ENCODE results near the gene MXI1.

MXI1 gene

DNA sequence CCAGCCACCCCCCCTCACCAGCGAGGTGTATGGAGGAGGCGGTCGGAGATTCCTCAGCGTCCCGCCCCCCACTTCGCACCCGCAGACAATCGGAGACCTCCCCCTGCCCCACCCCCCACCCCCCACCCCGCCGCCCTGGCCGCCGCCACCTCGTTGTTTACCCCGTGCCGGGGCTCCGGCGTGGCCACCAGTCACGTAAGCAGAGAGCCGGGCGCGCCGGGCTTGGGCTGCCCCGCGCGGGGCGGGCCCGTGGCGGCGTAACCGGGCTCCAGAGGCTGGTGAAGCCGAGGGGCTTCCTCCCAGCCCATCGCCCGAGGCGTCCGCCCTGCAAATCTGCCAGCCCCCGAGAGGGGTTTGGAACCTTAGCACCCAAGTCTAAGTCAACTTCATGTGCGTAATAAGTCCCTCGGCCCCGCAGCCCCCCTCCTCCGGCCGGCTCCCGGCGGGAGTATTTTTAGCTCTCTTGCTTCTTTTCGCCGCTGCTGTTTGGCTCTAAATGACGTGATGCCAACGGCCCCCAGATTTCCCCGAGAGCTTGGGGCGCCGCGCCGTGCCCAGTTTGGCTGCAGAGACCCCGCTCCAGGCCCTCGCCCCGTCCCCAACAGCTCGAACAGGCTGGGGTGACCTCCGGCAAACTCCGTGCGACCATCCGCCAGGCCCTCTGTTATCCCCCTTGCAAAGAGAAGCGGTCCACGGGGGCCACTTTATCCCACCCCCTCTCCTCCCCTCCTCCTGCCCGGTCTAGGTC lies 2.7 kb downstream of the MXI1 start:
- Histone ChIP-seq H3K4me1 (ENCODE audit: insufficient read depth, insufficient read length) (peaks cover 4% of the 10 kb centered on the region), H3K36me3 (ENCODE audit: insufficient read depth, insufficient read length, low read length) (no peaks in the 10 kb centered on the region), H3K27me3 (ENCODE audit: insufficient read depth, insufficient read length) (peaks cover 53% of the 10 kb centered on the region), H3K9me3 (ENCODE audit: insufficient read depth, low read length) (no peaks in the 10 kb centered on the region), H3K4me3 (ENCODE audit: insufficient read length, low read depth) (peak overlapping the region; percentile 51), H3K9ac (ENCODE audit: insufficient read length, low read depth) (peak overlapping the region; percentile 61)
- no peak for TF ChIP-seq ZNF274 (IDR thresholded peaks at IDR 0.05; ENCODE audit: low read depth, low read length)
- TF ChIP-seq SUZ12 (IDR thresholded peaks at IDR 0.05; ENCODE audit: extremely low read depth, insufficient read depth, insufficient read length): no peak
- TF ChIP-seq YY1 (IDR thresholded peaks at IDR 0.05; ENCODE audit: insufficient read depth, insufficient read length): no peak
- DNase-seq (ENCODE audit: low read depth, low spot score): no peak

DNA sequence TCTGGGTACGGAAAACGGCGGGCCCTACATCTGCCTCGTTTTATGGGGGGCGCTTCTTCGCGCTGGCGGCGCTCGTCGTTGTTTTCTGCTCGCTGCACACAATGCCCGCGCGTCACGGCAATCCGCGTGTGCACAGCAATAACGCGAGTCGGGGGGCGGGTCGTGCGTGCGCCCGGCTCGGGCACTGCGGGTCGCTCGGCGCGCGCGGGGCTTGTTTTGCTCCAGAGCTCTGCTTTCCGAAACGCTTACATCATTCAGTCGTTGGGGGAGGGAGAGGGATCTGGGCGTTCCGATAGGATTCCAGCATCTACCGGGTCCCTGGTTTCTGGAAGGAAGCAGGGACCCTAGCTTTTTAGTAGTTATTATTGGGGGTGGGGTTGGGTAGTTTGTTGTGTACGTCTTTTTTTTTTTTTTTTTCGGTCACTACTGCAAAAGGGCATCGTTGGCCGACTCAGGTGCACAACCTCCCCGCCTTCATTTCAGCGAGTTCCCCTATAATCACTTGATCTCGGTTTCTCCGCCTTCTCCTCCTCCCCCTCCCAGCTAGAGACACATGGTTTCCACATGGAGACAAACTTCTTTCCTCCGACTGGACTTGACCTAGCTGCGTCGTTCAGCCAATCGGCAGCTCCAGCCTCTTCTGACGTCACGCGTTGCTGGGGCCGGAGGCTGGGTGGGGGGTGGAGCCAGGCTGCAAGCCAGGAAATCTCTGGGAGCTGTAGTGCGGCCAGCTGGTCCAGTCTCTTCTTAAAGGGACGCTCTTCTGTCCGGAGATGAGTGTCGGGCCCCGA lies 3.5 kb downstream of the MXI1 start:
- peak; percentile 92 for DNase-seq (ENCODE audit: low read depth, low spot score)
- Histone ChIP-seq H3K4me1 (ENCODE audit: insufficient read depth, insufficient read length) (peaks cover 7% of the 10 kb centered on the region), H3K9ac (ENCODE audit: insufficient read length, low read depth) (peak overlapping the region; percentile 61), H3K9me3 (ENCODE audit: insufficient read depth, low read length) (no peaks in the 10 kb centered on the region), H3K36me3 (ENCODE audit: insufficient read depth, insufficient read length, low read length) (no peaks in the 10 kb centered on the region), H3K4me3 (ENCODE audit: insufficient read length, low read depth) (peak overlapping the region; percentile 51), H3K27me3 (ENCODE audit: insufficient read depth, insufficient read length) (peaks cover 47% of the 10 kb centered on the region)
- TF ChIP-seq ZNF274 (IDR thresholded peaks at IDR 0.05; ENCODE audit: low read depth, low read length) (no peak), YY1 (IDR thresholded peaks at IDR 0.05; ENCODE audit: insufficient read depth, insufficient read length) (no peak), SUZ12 (IDR thresholded peaks at IDR 0.05; ENCODE audit: extremely low read depth, insufficient read depth, insufficient read length) (no peak)

DNA sequence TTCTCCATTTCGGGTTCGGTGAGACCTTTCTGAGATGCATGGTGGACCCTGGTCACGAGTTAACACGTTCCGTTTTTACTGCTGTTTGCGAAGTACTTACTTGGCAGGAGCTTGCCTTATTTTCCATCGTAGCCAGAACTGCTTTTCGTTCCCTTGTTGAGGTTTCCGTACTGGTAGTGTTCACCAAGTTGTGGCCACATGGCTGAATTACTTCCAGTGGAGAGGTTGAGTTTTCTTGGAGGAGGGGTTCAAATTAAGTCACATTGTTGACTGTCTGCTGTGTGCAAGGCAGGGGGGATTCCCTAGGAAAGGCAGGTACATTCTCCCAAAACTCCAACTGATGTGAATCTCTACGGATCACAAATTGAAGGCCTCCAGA lies 4.0 kb downstream of the MXI1 start:
- Histone ChIP-seq H3K4me3 (ENCODE audit: insufficient read length, low read depth) (peak overlapping the region; percentile 51), H3K4me1 (ENCODE audit: insufficient read depth, insufficient read length) (peaks cover 4% of the 10 kb centered on the region), H3K36me3 (ENCODE audit: insufficient read depth, insufficient read length, low read length) (no peaks in the 10 kb centered on the region), H3K9ac (ENCODE audit: insufficient read length, low read depth) (peak overlapping the region; percentile 57), H3K27me3 (ENCODE audit: insufficient read depth, insufficient read length) (peaks cover 42% of the 10 kb centered on the region), H3K9me3 (ENCODE audit: insufficient read depth, low read length) (no peaks in the 10 kb centered on the region)
- TF ChIP-seq SUZ12 (IDR thresholded peaks at IDR 0.05; ENCODE audit: extremely low read depth, insufficient read depth, insufficient read length) (peak; percentile 64), YY1 (IDR thresholded peaks at IDR 0.05; ENCODE audit: insufficient read depth, insufficient read length) (no peak)
- DNase-seq (ENCODE audit: low read depth, low spot score): no peak

DNA sequence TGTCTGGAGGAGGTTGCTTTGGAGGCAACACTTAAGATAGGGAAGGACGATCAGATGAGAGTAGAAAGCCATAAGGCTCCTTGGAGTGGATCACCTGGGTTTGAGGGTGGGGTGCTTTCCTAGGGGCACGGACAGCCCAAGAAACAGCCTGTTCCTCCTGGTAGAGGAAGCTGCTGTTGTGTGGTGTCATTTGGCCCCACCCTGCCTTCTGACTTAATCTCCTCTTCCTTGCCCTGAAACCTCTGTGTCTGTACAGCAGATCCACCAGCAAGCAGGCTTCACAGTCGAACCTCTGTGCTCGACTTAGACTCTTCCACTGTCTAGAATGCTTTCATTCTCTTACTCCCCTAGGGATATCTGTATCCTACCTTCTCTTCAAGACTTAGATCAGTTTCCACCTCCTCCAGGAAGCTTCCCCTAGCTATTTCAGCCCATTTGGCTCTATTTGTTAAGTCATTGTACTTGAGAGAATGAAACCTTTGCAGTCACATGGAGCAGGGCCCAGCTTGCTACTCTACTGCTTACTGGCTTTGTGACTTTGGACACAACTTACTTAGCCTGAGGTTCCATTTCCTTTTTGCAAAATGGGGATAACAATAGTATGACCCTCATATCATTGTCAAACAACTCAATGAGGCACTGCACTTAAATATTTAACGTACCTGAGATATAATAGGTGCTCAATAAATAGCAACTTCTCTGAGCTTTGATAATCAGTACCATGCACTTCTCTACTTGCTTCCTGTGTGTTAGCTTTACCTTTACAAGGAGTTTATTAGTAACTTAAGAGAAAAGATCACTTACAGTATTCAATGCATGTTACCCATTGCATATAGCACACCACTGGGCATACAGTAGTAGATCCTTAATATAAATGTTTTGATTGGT lies 5.0 kb downstream of the MXI1 start:
- peaks cover 37% of the 10 kb centered on the region for H3K27me3 ChIP-seq (ENCODE audit: insufficient read depth, insufficient read length)
- no peaks in the 10 kb centered on the region for H3K36me3 ChIP-seq (ENCODE audit: insufficient read depth, insufficient read length, low read length)
- H3K4me1 ChIP-seq (ENCODE audit: insufficient read depth, insufficient read length): peaks cover 3% of the 10 kb centered on the region
- no peak for TF ChIP-seq YY1 (IDR thresholded peaks at IDR 0.05; ENCODE audit: insufficient read depth, insufficient read length)
- no peak for TF ChIP-seq ZNF274 (IDR thresholded peaks at IDR 0.05; ENCODE audit: low read depth, low read length)
- no peak for TF ChIP-seq SUZ12 (IDR thresholded peaks at IDR 0.05; ENCODE audit: extremely low read depth, insufficient read depth, insufficient read length)
- H3K9ac ChIP-seq (ENCODE audit: insufficient read length, low read depth): no peak overlapping the region
- DNase-seq (ENCODE audit: low read depth, low spot score): no peak
- H3K9me3 ChIP-seq (ENCODE audit: insufficient read depth, low read length): no peaks in the 10 kb centered on the region
- no peak overlapping the region for H3K4me3 ChIP-seq (ENCODE audit: insufficient read length, low read depth)

DNA sequence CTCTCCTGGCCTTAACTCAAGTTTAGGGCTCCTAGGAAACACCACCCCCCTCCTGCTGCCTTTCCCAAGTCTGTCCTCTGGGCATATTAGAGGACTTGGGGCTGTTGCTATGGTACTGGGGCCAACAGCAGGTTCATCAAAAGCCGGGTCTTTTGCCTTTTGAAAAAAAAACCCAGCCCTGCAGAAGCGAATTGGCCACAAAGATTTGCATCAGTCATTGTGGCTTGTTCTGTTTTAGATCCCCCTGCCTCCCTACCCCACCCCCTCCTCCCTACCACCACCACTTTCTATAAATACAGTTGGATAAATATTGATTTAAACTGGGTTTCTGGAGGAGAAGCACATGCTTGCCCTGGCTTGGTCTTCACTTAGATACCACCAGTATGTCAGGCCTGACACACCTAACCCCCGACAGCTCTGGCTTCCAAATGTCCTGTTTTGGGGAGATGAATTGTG lies 7.0 kb downstream of the MXI1 start:
- DNase-seq (ENCODE audit: low read depth, low spot score): no peak
- peaks cover 3% of the 10 kb centered on the region for H3K4me1 ChIP-seq (ENCODE audit: insufficient read depth, insufficient read length)

DNA sequence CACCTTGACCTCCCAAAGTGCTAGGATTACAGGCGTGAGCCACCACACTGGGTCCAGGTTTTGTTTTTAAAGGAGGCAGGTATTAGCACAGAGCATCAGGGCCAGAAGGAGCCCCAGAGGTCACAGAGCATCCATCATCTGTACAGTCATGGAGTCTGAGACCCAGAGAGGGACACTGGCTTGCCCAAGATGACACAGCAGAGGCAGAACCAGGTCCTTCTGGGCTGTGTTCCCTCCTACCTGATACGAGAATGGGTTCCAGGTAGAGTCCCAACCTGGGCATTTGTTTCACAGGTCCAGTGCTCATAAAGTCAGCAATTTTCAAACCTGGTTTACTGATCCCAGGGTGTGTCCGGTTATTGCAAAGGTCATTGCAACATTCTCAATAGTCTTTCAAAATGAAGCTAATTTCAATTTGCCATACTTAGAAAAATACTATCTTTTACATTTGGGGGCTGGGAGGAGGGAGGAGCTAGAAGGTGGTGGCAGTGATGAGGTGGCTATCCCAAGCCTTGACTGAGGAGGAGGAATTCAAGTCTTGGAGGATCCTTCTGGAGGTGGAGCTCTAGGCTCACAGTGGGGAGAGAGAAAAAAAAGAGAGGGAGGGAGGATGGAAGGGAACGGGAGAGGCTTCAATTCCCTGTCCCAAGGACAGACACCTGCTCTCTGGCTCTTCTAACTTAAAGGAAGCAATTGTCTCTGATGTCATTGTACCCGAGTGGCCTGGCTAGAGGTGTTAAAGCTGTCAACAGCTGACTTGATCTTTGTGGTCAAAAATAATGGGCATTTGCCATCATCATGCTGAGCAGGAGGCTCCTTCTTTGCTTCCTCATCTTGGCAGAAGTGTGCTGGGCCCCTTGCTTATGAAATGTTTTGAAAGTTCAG lies 8.1 kb downstream of the MXI1 start:
- no peak overlapping the region for H3K9ac ChIP-seq (ENCODE audit: insufficient read length, low read depth)
- H3K4me1 ChIP-seq (ENCODE audit: insufficient read depth, insufficient read length): peaks cover 3% of the 10 kb centered on the region
- TF ChIP-seq SUZ12 (IDR thresholded peaks at IDR 0.05; ENCODE audit: extremely low read depth, insufficient read depth, insufficient read length) (no peak), YY1 (IDR thresholded peaks at IDR 0.05; ENCODE audit: insufficient read depth, insufficient read length) (no peak), ZNF274 (IDR thresholded peaks at IDR 0.05; ENCODE audit: low read depth, low read length) (no peak)
- no peak overlapping the region for H3K4me3 ChIP-seq (ENCODE audit: insufficient read length, low read depth)
- DNase-seq (ENCODE audit: low read depth, low spot score): no peak
- H3K27me3 ChIP-seq (ENCODE audit: insufficient read depth, insufficient read length): peaks cover 28% of the 10 kb centered on the region
- H3K36me3 ChIP-seq (ENCODE audit: insufficient read depth, insufficient read length, low read length): no peaks in the 10 kb centered on the region
- no peaks in the 10 kb centered on the region for H3K9me3 ChIP-seq (ENCODE audit: insufficient read depth, low read length)

More for the DNA sequence above, 7.0 kb downstream of the MXI1 start:
- no peak overlapping the region for H3K4me3 ChIP-seq (ENCODE audit: insufficient read length, low read depth)
- H3K36me3 ChIP-seq (ENCODE audit: insufficient read depth, insufficient read length, low read length): no peaks in the 10 kb centered on the region
- no peaks in the 10 kb centered on the region for H3K9me3 ChIP-seq (ENCODE audit: insufficient read depth, low read length)
- TF ChIP-seq YY1 (IDR thresholded peaks at IDR 0.05; ENCODE audit: insufficient read depth, insufficient read length): no peak
- no peak for TF ChIP-seq SUZ12 (IDR thresholded peaks at IDR 0.05; ENCODE audit: extremely low read depth, insufficient read depth, insufficient read length)
- TF ChIP-seq ZNF274 (IDR thresholded peaks at IDR 0.05; ENCODE audit: low read depth, low read length): no peak
- H3K27me3 ChIP-seq (ENCODE audit: insufficient read depth, insufficient read length): peaks cover 32% of the 10 kb centered on the region
- H3K9ac ChIP-seq (ENCODE audit: insufficient read length, low read depth): no peak overlapping the region

All from NT2/D1 (cell line).